Endodermal cell (in vitro differentiated cells): Measurements from ENCODE around the gene IMMP2L. TPM values are rescaled to one million over a fixed set of nuclear protein-coding genes. Genes with fewer than 3 reads are reported as not detected.

Experiments used
- DNase-seq: peaks from one replicate; pipeline ENCODE4 v3.0.0-alpha.2; 2017
- H3K27ac ChIP-seq: 2 replicates; pipeline ENCODE4 v1.5.1; 2013; ENCODE audit warnings: mild to moderate bottlenecking, low read depth, low read length, moderate library complexity
- H3K27me3 ChIP-seq: 2 replicates; pipeline ENCODE4 v1.6.1; 2013; ENCODE audit warnings: mild to moderate bottlenecking, low read length, moderate library complexity; ENCODE audit not compliant: insufficient read depth, control insufficient read depth, poor library complexity, severe bottlenecking
- H3K36me3 ChIP-seq: 2 replicates; pipeline ENCODE4 v1.7.0; 2013; ENCODE audit warnings: mild to moderate bottlenecking, low read length, moderate library complexity; ENCODE audit not compliant: control insufficient read depth, insufficient read depth
- H3K4me1 ChIP-seq: one replicate; pipeline ENCODE4 v1.7.0; 2013; ENCODE audit warnings: low read length; ENCODE audit not compliant: control insufficient read depth, insufficient read depth
- H3K4me3 ChIP-seq: 2 replicates; pipeline ENCODE4 v1.5.1; 2013; ENCODE audit warnings: mild to moderate bottlenecking, low read length, moderate library complexity
- H3K9ac ChIP-seq: 2 replicates; pipeline ENCODE4 v1.6.1; 2013; ENCODE audit warnings: mild to moderate bottlenecking, low read length, moderate library complexity; ENCODE audit not compliant: poor library complexity, severe bottlenecking; ENCODE audit errors: extremely low read depth
- H3K9me3 ChIP-seq: 2 replicates; pipeline ENCODE4 v1.6.1; 2013; ENCODE audit warnings: mild to moderate bottlenecking, low read length, moderate library complexity; ENCODE audit not compliant: control insufficient read depth
- H3K27ac Mint-ChIP-seq: 2 replicates; pipeline ENCODE4 v1.8.0; 2020; ENCODE audit warnings: mixed read lengths
- H3K27me3 Mint-ChIP-seq: 2 replicates; pipeline ENCODE4 v1.8.0; 2021; ENCODE audit warnings: mild to moderate bottlenecking, mixed read lengths; ENCODE audit not compliant: insufficient read depth
- H3K36me3 Mint-ChIP-seq: 2 replicates; pipeline ENCODE4 v1.8.0; 2020; ENCODE audit warnings: low read depth, mixed read lengths
- H3K4me1 Mint-ChIP-seq: 2 replicates; pipeline ENCODE4 v1.8.0; 2020; ENCODE audit warnings: mixed read lengths
- H3K4me3 Mint-ChIP-seq: 2 replicates; pipeline ENCODE4 v1.8.0; 2020; ENCODE audit warnings: mild to moderate bottlenecking, moderate library complexity, mixed read lengths
- H3K9me3 Mint-ChIP-seq: 2 replicates; pipeline ENCODE4 v1.8.0; 2020; ENCODE audit warnings: mild to moderate bottlenecking, mixed read lengths
- WGBS, 2 experiments: methylation state at CpG; one replicate each; pipeline versions ENCODE4 v1.1.5 to v1.1.7; 2013; ENCODE audit warnings: missing lambda C conversion rate in 2 of 2, mixed read lengths in 1 of 2; ENCODE audit not compliant: insufficient coverage in 1 of 2, insufficient read length in 1 of 2; 5-methylcytosine and 5-hydroxymethylcytosine counted together
- total RNA-seq, 2 donors: library from RNA; stranded (reverse); fragmentation: NEBNext Ultra II Directional in 1 of 2; extraction: Animal tissue kit (Norgen Biotek cat#: 25700) in 1 of 2; gene quantifications; 2 replicates in 1 of 2; 3 replicates in 1 of 2; pipeline ENCODE4 v1.2.1, GENCODE V29; 2021
- TF ChIP-seq, protein P1 (sequence below): fragments of 200-600 bp; sonication (generic); conservative IDR thresholded peaks from 2 replicates; pipeline ENCODE4 v1.5.0; 2021; ENCODE audit warnings: antibody characterized with exemption, mild to moderate bottlenecking

Gene IMMP2L
- total RNA-seq, 2 donors from 2014 or later: 17.7 to 19.4 TPM

DNA sequence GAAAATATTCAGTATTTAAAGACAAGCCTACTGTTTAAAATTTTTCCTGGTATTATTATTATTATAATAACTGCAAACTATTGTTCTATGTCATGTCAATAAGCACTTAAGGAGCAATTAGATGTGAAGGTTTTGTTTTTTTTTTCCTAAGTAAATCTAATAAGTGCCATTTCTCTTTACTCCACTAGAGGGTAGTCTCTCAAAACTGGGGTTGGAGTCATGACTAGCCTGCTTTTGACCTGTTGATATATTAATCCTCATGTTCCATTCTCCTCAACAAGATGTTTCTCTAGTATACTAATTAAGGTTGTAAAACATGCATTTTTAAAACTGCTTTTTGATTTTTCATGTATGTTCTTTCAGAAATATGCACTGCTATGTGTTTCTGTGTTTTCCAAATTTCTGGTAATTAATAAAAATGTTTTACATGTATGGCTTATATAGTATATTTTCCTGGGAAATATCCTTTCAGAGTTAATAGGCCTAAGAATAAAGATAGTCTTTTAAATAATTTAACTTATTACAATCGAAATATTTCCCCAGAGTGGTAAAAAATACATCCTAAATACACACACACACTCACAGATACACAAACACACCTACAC is 472.4 kb downstream of the IMMP2L start:
- Histone ChIP-seq H3K4me3 (no peak overlapping the region), H3K4me1 (peaks cover 9% of the 10 kb centered on the region), H3K9ac (no peak overlapping the region), H3K36me3 (no peaks in the 10 kb centered on the region), H3K27me3 (no peaks in the 10 kb centered on the region), H3K9me3 (no peaks in the 10 kb centered on the region), H3K27ac (no peak overlapping the region)
- TF ChIP-seq, protein P1, sequence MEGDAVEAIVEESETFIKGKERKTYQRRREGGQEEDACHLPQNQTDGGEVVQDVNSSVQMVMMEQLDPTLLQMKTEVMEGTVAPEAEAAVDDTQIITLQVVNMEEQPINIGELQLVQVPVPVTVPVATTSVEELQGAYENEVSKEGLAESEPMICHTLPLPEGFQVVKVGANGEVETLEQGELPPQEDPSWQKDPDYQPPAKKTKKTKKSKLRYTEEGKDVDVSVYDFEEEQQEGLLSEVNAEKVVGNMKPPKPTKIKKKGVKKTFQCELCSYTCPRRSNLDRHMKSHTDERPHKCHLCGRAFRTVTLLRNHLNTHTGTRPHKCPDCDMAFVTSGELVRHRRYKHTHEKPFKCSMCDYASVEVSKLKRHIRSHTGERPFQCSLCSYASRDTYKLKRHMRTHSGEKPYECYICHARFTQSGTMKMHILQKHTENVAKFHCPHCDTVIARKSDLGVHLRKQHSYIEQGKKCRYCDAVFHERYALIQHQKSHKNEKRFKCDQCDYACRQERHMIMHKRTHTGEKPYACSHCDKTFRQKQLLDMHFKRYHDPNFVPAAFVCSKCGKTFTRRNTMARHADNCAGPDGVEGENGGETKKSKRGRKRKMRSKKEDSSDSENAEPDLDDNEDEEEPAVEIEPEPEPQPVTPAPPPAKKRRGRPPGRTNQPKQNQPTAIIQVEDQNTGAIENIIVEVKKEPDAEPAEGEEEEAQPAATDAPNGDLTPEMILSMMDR: peak; percentile 86
- Mint-ChIP-seq H3K36me3 (no peaks in the 10 kb centered on the region), H3K4me1 (peaks cover 39% of the 10 kb centered on the region), H3K4me3 (no peak overlapping the region), H3K9me3 (no peaks in the 10 kb centered on the region), H3K27ac (no peak overlapping the region), H3K27me3 (no peaks in the 10 kb centered on the region)
- DNase-seq: no peak
- no CpG with 5 or more reads among the region's 1 CpG for WGBS, 2 experiments

DNA sequence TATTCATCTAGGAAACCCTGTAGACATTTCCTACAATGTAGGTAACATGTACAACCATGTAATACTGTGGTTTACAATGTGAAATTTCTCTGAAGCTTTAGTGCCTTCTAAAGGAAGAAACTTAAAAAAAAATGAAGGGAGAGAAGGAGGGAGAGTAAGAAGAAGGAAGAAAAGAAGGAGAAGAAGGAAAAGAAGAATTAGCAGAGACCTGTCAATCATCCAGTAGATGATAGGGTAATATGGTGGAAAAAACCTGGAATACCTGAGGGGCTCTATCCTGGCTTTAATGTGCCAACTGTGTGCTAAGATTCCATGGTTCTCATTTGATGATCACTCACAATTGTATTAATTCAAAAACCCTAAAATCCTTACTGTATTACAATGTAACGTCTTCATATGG is 474.0 kb downstream of the IMMP2L start:
- Mint-ChIP-seq H3K9me3 (no peaks in the 10 kb centered on the region), H3K36me3 (no peaks in the 10 kb centered on the region)
- TF ChIP-seq, protein P1: no peak

DNA sequence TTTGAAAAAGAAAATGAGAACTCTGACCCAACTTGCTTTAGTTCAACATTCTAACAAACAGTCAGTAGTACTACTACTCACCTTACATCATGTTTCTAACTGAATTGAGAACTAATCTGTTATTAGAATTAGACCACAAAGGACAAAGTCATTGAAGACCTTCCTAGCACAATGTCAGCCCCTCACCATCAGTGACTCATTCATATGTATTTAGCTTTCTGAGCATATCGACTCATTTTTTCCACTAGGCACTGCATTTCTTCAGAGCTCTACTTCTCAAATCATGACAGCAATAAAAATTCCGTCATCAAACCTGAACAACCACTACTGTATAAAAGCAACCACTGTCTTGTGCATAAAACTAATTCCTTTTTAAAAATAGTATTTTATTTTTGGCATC is 475.8 kb downstream of the IMMP2L start:
- peaks cover 18% of the 10 kb centered on the region for H3K4me1 Mint-ChIP-seq
- H3K9me3 Mint-ChIP-seq: no peaks in the 10 kb centered on the region
- no peak overlapping the region for H3K9ac ChIP-seq
- no peaks in the 10 kb centered on the region for H3K4me1 ChIP-seq
- no peak overlapping the region for H3K4me3 ChIP-seq
- WGBS, 2 experiments: 83 to 95% methylated on average over 1 to 2 of the region's 2 CpGs
- no peak overlapping the region for H3K4me3 Mint-ChIP-seq
- no peak for DNase-seq
- no peak overlapping the region for H3K27ac ChIP-seq
- no peaks in the 10 kb centered on the region for H3K36me3 Mint-ChIP-seq
- no peak overlapping the region for H3K27ac Mint-ChIP-seq
- H3K9me3 ChIP-seq: no peaks in the 10 kb centered on the region
- no peaks in the 10 kb centered on the region for H3K27me3 Mint-ChIP-seq
- no peaks in the 10 kb centered on the region for H3K36me3 ChIP-seq
- H3K27me3 ChIP-seq: no peaks in the 10 kb centered on the region
- TF ChIP-seq, protein P1: no peak

More for the DNA sequence above, 474.0 kb downstream of the IMMP2L start:
- H3K4me1 Mint-ChIP-seq: peaks cover 27% of the 10 kb centered on the region
- no peak overlapping the region for H3K27ac Mint-ChIP-seq
- Histone ChIP-seq H3K4me1 (peaks cover 9% of the 10 kb centered on the region), H3K9ac (no peak overlapping the region), H3K27me3 (no peaks in the 10 kb centered on the region), H3K36me3 (no peaks in the 10 kb centered on the region), H3K4me3 (no peak overlapping the region), H3K9me3 (no peaks in the 10 kb centered on the region), H3K27ac (no peak overlapping the region)
- 100% methylated on average over 1 of the region's 1 CpG; no CpG with 5 or more reads in 1 of the 2 experiments for WGBS, 2 experiments
- no peaks in the 10 kb centered on the region for H3K27me3 Mint-ChIP-seq
- H3K4me3 Mint-ChIP-seq: no peak overlapping the region
- DNase-seq: no peak
